ENCODE results near the gene ZEB2. TPM values are rescaled to one million over a fixed set of nuclear protein-coding genes. Genes with fewer than 3 reads are reported as not detected.

The ZEB2 gene
- total RNA-seq, 2 experiments from 2014 or later = 4.0 to 16.9 TPM

DNA sequence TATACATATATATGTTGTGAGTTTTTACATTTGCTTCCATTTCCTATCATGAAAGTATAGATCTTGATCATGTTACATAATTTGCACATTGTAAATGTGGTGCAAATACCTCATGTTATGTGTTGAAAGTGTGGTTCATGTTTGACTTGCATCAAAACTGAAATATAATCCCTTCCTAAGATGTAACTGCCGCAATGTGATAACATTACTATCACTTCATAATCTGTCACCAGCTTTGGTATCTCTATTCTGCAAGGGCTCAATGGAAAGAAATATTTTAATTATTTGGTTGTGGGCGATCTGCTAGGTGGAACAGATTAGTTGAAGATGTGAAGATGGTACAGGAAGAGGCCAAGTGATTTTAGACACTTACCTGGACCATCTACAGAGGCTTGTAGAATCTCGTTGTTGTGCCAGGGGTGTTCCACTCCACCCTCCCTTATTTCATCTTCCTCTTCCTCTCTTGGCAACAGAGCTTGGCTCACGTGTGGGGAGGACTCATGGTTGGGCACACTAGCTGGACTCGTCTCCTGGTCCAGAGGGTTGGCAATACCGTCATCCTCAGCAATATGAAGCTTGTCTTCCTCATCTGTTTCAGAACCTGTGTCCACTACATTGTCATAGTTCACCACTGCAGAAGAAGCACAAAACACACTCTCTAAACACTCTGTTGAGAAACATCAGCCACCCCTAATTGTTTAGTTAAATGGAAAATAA is 90.4 kb downstream of the ZEB2 start:
- CTCF ChIA-PET (ENCODE audit: unreplicated experiment) = no interaction called here

DNA sequence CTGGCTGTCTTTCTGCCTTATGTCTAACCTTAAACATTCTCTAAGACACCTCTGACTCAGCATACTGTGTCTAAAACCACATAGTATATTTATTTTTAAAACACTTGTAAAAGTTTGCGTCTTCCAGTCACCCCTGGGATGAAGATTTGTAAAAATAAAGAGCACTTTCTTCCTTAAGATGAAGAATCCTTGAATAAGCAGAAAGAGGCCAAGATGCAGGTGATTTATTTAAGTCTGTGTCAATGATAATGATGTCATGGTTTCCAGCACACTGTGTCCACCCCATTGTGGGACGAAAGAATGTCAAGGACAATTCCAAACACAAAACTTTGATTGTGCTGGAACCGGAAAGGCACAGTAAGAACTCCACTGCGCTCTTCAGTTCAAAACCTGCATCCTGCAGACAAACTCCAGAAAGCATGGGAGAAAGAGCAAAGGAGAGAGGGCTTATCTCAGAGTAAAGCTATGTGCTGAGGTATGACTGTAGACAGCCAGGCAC is 92.9 kb downstream of the ZEB2 start:
- POLR2A ChIA-PET = interaction anchor here (0.6 to 0.7 kb wide), 2 partner anchors 111 to 1107 kb away, joined by 3 to 4 read pairs; no protein-coding TSS in a partner anchor
- DNase-seq (ENCODE audit: low spot score) = no peak
- peaks cover 22% of the 10 kb centered on the region for H3K4me1 ChIP-seq (ENCODE audit: insufficient read depth, low read length, poor library complexity, severe bottlenecking)
- no peak overlapping the region for H3K27ac ChIP-seq (ENCODE audit: low read depth, low read length, poor library complexity, severe bottlenecking)
- H3K79me2 ChIP-seq (ENCODE audit: insufficient read depth, low read depth, low read length) = no peaks in the 10 kb centered on the region
- BruUV-seq (replicated peaks) = no TSS peak
- no peak overlapping the region for H3K4me3 ChIP-seq (ENCODE audit: low read depth, low read length, poor library complexity, severe bottlenecking)
- H2AFZ ChIP-seq (ENCODE audit: low read length) = no peak overlapping the region
- H3K9me3 ChIP-seq (ENCODE audit: low read length) = no peaks in the 10 kb centered on the region
- no peak overlapping the region for H3K4me2 ChIP-seq (ENCODE audit: low read length)
- no peaks in the 10 kb centered on the region for H3K36me3 ChIP-seq (ENCODE audit: insufficient read depth, low read length)
- intact Hi-C loops (cut with micrococcal nuclease; ENCODE audit: unreplicated experiment) = no loop called here
- no peaks in the 10 kb centered on the region for H4K20me1 ChIP-seq (ENCODE audit: insufficient read depth, low read length)
- TF ChIP-seq EZH2phosphoT487 (IDR thresholded peaks at IDR 0.05; ENCODE audit: borderline replicate concordance, low read depth, low read length) = no peak
- TF ChIP-seq, protein P1, sequence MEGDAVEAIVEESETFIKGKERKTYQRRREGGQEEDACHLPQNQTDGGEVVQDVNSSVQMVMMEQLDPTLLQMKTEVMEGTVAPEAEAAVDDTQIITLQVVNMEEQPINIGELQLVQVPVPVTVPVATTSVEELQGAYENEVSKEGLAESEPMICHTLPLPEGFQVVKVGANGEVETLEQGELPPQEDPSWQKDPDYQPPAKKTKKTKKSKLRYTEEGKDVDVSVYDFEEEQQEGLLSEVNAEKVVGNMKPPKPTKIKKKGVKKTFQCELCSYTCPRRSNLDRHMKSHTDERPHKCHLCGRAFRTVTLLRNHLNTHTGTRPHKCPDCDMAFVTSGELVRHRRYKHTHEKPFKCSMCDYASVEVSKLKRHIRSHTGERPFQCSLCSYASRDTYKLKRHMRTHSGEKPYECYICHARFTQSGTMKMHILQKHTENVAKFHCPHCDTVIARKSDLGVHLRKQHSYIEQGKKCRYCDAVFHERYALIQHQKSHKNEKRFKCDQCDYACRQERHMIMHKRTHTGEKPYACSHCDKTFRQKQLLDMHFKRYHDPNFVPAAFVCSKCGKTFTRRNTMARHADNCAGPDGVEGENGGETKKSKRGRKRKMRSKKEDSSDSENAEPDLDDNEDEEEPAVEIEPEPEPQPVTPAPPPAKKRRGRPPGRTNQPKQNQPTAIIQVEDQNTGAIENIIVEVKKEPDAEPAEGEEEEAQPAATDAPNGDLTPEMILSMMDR (conservative IDR thresholded peaks at IDR 0.05; ENCODE audit: low read length) = no peak
- H3K9me2 ChIP-seq (ENCODE audit: insufficient read depth, low read length) = no peaks in the 10 kb centered on the region
- CTCF ChIA-PET (ENCODE audit: unreplicated experiment) = no interaction called here

More for the DNA sequence above, 90.4 kb downstream of the ZEB2 start:
- Histone ChIP-seq H3K79me2 (ENCODE audit: insufficient read depth, low read depth, low read length) (no peaks in the 10 kb centered on the region), H3K9me2 (ENCODE audit: insufficient read depth, low read length) (no peaks in the 10 kb centered on the region), H2AFZ (ENCODE audit: low read length) (peak overlapping the region; percentile 69; the same call in 1 of the 2 replicates), H3K4me2 (ENCODE audit: low read length) (peak overlapping the region; percentile 56; the same call in 1 of the 2 replicates), H3K4me1 (ENCODE audit: insufficient read depth, low read length, poor library complexity, severe bottlenecking) (peaks cover 22% of the 10 kb centered on the region), H3K27ac (ENCODE audit: low read depth, low read length, poor library complexity, severe bottlenecking) (no peak overlapping the region), H3K36me3 (ENCODE audit: insufficient read depth, low read length) (no peaks in the 10 kb centered on the region), H3K4me3 (ENCODE audit: low read depth, low read length, poor library complexity, severe bottlenecking) (no peak overlapping the region), H3K9me3 (ENCODE audit: low read length) (no peaks in the 10 kb centered on the region), H4K20me1 (ENCODE audit: insufficient read depth, low read length) (no peaks in the 10 kb centered on the region)
- intact Hi-C loops (cut with micrococcal nuclease; ENCODE audit: unreplicated experiment) = no loop called here
- DNase-seq (ENCODE audit: low spot score) = no peak
- POLR2A ChIA-PET = interaction anchor here (0.6 to 1.9 kb wide), 5 partner anchors 8 to 1148 kb away, joined by 3 to 6 read pairs (median 3); no protein-coding TSS in a partner anchor
- BruUV-seq (replicated peaks) = no TSS peak
- no peak for TF ChIP-seq EZH2phosphoT487 (IDR thresholded peaks at IDR 0.05; ENCODE audit: borderline replicate concordance, low read depth, low read length)
- TF ChIP-seq, protein P1 (conservative IDR thresholded peaks at IDR 0.05; ENCODE audit: low read length) = no peak

DNA sequence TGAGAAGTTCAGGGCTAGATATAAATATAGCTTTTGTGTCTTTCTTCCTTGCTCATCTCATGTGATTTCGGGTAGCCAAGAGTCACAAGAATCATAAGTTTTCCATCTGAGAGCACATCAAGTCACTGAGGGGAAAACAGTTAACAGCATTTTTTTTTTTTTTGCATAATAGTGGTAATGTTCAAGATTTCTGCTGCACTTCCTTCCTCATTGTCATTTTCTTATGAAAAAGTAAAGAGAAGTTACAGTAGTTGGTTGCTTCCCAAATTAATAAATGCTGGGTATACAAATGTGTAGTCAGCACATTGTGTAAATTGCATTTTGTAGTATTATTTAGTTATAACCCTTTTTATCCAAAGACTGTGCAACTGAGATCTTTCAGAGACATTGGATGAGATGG is 93.6 kb downstream of the ZEB2 start:
- peaks cover 27% of the 10 kb centered on the region for H3K4me1 ChIP-seq (ENCODE audit: insufficient read depth, low read length, poor library complexity, severe bottlenecking)
- no peaks in the 10 kb centered on the region for H3K9me2 ChIP-seq (ENCODE audit: insufficient read depth, low read length)
- POLR2A ChIA-PET = interaction anchor here (0.6 to 1.8 kb wide), 4 partner anchors 11 to 1106 kb away, joined by 3 to 6 read pairs (median 4); no protein-coding TSS in a partner anchor
- intact Hi-C loops (cut with micrococcal nuclease; ENCODE audit: unreplicated experiment) = no loop called here
- H3K9me3 ChIP-seq (ENCODE audit: low read length) = no peaks in the 10 kb centered on the region
- no peaks in the 10 kb centered on the region for H3K36me3 ChIP-seq (ENCODE audit: insufficient read depth, low read length)
- H3K27ac ChIP-seq (ENCODE audit: low read depth, low read length, poor library complexity, severe bottlenecking) = no peak overlapping the region
- H3K4me2 ChIP-seq (ENCODE audit: low read length) = no peak overlapping the region
- no TSS peak for BruUV-seq (replicated peaks)
- CTCF ChIA-PET (ENCODE audit: unreplicated experiment) = no interaction called here
- H3K4me3 ChIP-seq (ENCODE audit: low read depth, low read length, poor library complexity, severe bottlenecking) = no peak overlapping the region
- TF ChIP-seq, protein P1 (conservative IDR thresholded peaks at IDR 0.05; ENCODE audit: low read length) = no peak
- TF ChIP-seq EZH2phosphoT487 (IDR thresholded peaks at IDR 0.05; ENCODE audit: borderline replicate concordance, low read depth, low read length) = no peak
- DNase-seq (ENCODE audit: low spot score) = no peak
- no peaks in the 10 kb centered on the region for H4K20me1 ChIP-seq (ENCODE audit: insufficient read depth, low read length)
- H3K79me2 ChIP-seq (ENCODE audit: insufficient read depth, low read depth, low read length) = no peaks in the 10 kb centered on the region
- H2AFZ ChIP-seq (ENCODE audit: low read length) = no peak overlapping the region; the same call in 1 of the 2 replicates

Measured in OCI-LY7 (cell line).